BLaER1 (cell line): ENCODE data around the gene MNX1.

Source experiments
- H3K27ac ChIP-seq: shearing (Covaris generic); formaldehyde crosslinking; 2 replicates; pipeline ENCODE4 v1.8.1; 2022
- H3K27me3 ChIP-seq: shearing (Covaris generic); formaldehyde crosslinking; 2 replicates; pipeline ENCODE4 v1.8.1; 2022
- H3K36me3 ChIP-seq: shearing (Covaris generic); formaldehyde crosslinking; 2 replicates; pipeline ENCODE4 v1.8.1; 2022
- H3K4me1 ChIP-seq: shearing (Covaris generic); formaldehyde crosslinking; 2 replicates; pipeline ENCODE4 v1.8.1; 2022
- H3K4me2 ChIP-seq: shearing (Covaris generic); formaldehyde crosslinking; 2 replicates; pipeline ENCODE4 v1.8.1; 2022
- H3K4me3 ChIP-seq: shearing (Covaris generic); formaldehyde crosslinking; 2 replicates; pipeline ENCODE4 v1.8.1; 2022
- H3K9ac ChIP-seq: shearing (Covaris generic); formaldehyde crosslinking; 2 replicates; pipeline ENCODE4 v1.8.1; 2022
- H3K9me3 ChIP-seq: shearing (Covaris generic); formaldehyde crosslinking; 2 replicates; pipeline ENCODE4 v1.8.1; 2022
- H4K20me1 ChIP-seq: shearing (Covaris generic); formaldehyde crosslinking; 2 replicates; pipeline ENCODE4 v1.8.1; 2022
- Cebpa-rat ChIP-seq: shearing (Covaris generic); IDR thresholded peaks from 2 replicates; pipeline ENCODE4 v1.8.1; 2022

MNX1 gene

DNA sequence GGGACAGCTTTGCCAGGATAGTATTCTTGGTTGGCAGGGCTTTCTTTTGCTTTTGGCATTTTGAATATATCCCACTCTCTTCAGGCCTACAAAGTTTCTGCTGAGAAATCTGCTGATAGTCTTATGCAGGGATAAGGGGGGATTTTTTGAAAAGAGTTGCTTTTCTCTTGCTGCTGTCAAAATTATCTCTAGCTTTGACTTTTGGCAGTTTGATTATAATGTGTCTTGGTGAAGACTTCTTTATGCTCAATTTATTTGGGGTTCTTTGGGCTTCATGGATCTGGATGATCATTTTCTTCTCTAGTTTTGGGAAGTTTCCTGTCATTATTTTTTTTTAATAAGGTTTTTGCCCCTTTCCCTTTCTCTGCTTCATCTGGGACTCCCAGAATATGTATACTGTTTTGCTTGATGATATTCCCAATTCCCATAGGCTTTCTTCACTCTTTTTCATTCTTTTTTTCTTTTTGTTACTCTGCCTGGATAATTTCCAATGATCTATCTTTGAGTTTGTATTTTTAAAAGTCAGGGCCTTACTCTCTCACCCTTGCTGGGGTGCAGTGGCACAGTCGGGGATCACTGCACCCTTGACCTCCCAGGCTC is 31.4 kb downstream of the MNX1 start:
- Histone ChIP-seq H4K20me1 (no peaks in the 10 kb centered on the region), H3K9ac (no peak overlapping the region), H3K4me3 (no peak overlapping the region), H3K27me3 (no peaks in the 10 kb centered on the region), H3K36me3 (no peaks in the 10 kb centered on the region), H3K9me3 (peaks cover 32% of the 10 kb centered on the region), H3K4me1 (no peaks in the 10 kb centered on the region), H3K27ac (no peak overlapping the region), H3K4me2 (no peak overlapping the region)
- TF ChIP-seq Cebpa-rat: no peak

DNA sequence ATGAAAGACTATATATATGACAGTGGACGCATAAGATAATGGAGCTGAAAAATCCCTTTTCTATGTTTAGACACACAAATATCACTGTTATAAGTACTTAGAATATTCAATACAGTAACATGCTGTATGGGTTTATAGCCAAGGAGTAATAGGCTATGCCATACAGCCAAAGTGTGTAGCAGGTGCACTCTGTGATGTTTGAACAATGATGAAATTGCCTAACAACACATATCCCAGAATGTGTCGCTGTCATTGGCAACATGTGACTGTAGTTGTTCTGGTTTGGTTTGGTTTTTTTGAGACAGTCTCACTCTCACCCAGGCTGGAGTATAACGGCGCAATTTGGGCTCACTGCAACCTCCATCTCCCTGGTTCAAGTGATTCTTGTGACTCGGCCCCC is 34.8 kb downstream of the MNX1 start:
- H4K20me1 ChIP-seq: no peaks in the 10 kb centered on the region
- H3K4me1 ChIP-seq: no peaks in the 10 kb centered on the region
- no peak overlapping the region for H3K4me2 ChIP-seq
- H3K9me3 ChIP-seq: peaks cover 23% of the 10 kb centered on the region
- TF ChIP-seq Cebpa-rat: no peak
- H3K27me3 ChIP-seq: no peaks in the 10 kb centered on the region
- no peak overlapping the region for H3K9ac ChIP-seq
- H3K4me3 ChIP-seq: no peak overlapping the region
- no peak overlapping the region for H3K27ac ChIP-seq
- peaks cover 15% of the 10 kb centered on the region for H3K36me3 ChIP-seq

- TF ChIP-seq Cebpa-rat: no peak
- Histone ChIP-seq H3K9me3 (no peaks in the 10 kb centered on the region), H3K4me1 (no peaks in the 10 kb centered on the region), H4K20me1 (peaks cover 23% of the 10 kb centered on the region), H3K4me3 (no peak overlapping the region), H3K36me3 (peaks cover 70% of the 10 kb centered on the region), H3K9ac (no peak overlapping the region), H3K27ac (no peak overlapping the region), H3K27me3 (no peaks in the 10 kb centered on the region), H3K4me2 (no peak overlapping the region)
Measured at GRCh38 chr7:156969972-156970420, 40.5 kb downstream of the MNX1 start.

DNA sequence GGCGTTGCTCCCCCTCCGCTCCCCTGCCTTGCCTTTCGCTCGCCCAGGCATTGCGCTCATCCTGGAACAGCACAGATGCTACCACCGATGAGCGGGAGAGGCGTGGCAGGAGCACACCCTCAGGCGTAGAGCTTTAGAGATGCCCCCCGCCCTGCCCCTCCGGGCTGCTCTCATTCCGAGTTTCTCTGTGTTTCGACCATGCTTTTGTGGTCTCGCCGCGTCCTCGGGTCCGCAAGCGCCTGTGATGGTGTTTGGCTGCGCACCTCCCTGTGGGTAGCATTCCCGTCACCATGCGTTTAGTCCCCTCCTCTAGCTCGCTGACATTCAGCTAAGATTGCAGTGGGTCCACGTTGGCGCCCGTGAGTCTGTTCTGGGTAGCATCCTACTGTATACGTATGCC is 42.3 kb downstream of the MNX1 start:
- Histone ChIP-seq H3K27ac (no peak overlapping the region), H3K4me3 (no peak overlapping the region), H4K20me1 (peaks cover 35% of the 10 kb centered on the region), H3K27me3 (no peaks in the 10 kb centered on the region), H3K9ac (no peak overlapping the region), H3K4me1 (no peaks in the 10 kb centered on the region), H3K36me3 (peaks cover 88% of the 10 kb centered on the region), H3K4me2 (no peak overlapping the region), H3K9me3 (no peaks in the 10 kb centered on the region)
- TF ChIP-seq Cebpa-rat: no peak

DNA sequence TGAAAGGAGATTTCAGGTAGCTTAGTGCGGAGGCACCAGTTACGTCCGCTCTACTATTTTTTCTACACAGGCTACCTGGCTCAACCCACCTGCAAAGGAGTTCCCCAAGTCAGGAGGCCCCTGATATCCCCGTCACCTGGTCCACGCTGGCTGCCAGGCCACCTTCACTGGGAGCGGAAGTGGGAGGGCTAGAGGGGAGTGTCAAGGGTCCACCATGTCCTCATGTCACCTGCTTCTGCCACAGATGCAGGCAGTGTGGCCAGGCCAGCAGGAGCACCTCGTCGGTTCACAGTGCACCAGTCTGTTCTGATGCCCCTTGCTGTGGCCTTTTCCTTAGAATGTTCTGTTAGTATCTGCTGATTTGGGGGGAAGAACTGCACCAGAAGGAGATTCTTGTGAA is 44.1 kb downstream of the MNX1 start:
- no peak for TF ChIP-seq Cebpa-rat
- peaks cover 98% of the 10 kb centered on the region for H3K36me3 ChIP-seq
- no peak overlapping the region for H3K27ac ChIP-seq
- no peaks in the 10 kb centered on the region for H3K9me3 ChIP-seq
- H3K4me3 ChIP-seq: no peak overlapping the region
- peaks cover 53% of the 10 kb centered on the region for H4K20me1 ChIP-seq
- H3K4me2 ChIP-seq: no peak overlapping the region
- H3K27me3 ChIP-seq: no peaks in the 10 kb centered on the region
- no peaks in the 10 kb centered on the region for H3K4me1 ChIP-seq
- H3K9ac ChIP-seq: no peak overlapping the region

DNA sequence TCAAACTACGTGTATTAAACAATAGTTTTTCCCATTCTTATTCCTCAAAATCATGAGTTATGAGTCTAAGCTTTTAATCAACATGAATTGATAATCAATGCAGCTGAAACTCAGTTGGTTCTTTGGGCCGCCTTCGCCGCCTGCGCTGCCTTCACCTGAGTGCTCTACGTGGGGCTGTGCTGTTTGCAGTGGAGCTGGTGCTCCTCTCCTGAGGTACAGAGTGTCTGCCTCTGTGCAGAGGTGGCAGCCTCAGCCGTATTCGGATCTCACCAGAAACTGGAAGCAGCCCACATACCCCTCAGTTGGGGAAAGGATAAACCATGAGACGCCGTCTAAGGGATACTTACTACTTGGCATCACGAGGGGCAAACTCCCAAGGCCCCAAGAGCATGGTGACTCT is 45.5 kb downstream of the MNX1 start:
- H3K27ac ChIP-seq: no peak overlapping the region
- no peak overlapping the region for H3K4me3 ChIP-seq
- H3K9me3 ChIP-seq: no peaks in the 10 kb centered on the region
- no peak overlapping the region for H3K9ac ChIP-seq
- no peaks in the 10 kb centered on the region for H3K4me1 ChIP-seq
- H3K36me3 ChIP-seq: peaks cover 99% of the 10 kb centered on the region
- H3K27me3 ChIP-seq: no peaks in the 10 kb centered on the region
- H4K20me1 ChIP-seq: peaks cover 66% of the 10 kb centered on the region
- H3K4me2 ChIP-seq: no peak overlapping the region
- no peak for TF ChIP-seq Cebpa-rat

GRCh38 chr7:156963472-156963871 is 47.0 kb downstream of the MNX1 start:
- no peak overlapping the region for H3K27ac ChIP-seq
- no peak for TF ChIP-seq Cebpa-rat
- H3K9me3 ChIP-seq: no peaks in the 10 kb centered on the region
- no peak overlapping the region for H3K4me3 ChIP-seq
- no peaks in the 10 kb centered on the region for H3K27me3 ChIP-seq
- H4K20me1 ChIP-seq: peaks cover 58% of the 10 kb centered on the region
- H3K36me3 ChIP-seq: peaks cover 100% of the 10 kb centered on the region
- H3K4me2 ChIP-seq: no peak overlapping the region
- no peak overlapping the region for H3K9ac ChIP-seq
- no peaks in the 10 kb centered on the region for H3K4me1 ChIP-seq

DNA sequence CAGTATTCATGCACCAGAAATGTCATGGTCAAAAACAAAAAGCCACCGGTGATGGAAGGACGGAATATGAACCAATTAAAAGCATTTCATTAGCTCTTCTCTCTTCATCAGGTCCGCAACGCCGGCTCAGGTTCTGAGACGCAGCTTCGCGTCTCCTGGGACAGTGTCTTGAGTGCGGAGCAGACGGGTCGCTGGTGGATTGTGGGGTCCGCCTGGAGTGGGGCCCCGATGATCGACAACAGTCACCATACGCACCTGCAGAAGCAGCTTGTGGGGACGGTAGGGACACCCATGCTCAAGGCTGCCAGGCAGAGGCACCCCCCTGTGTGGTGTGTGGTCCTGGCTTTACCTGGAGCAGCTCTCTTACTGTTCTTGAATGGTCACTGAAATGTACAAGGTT is 47.6 kb downstream of the MNX1 start:
- Histone ChIP-seq H3K27ac (no peak overlapping the region), H3K4me2 (no peak overlapping the region), H3K4me1 (no peaks in the 10 kb centered on the region), H3K9ac (no peak overlapping the region), H3K9me3 (no peaks in the 10 kb centered on the region), H3K27me3 (no peaks in the 10 kb centered on the region), H3K4me3 (no peak overlapping the region), H3K36me3 (peaks cover 100% of the 10 kb centered on the region), H4K20me1 (peaks cover 60% of the 10 kb centered on the region)
- no peak for TF ChIP-seq Cebpa-rat

DNA sequence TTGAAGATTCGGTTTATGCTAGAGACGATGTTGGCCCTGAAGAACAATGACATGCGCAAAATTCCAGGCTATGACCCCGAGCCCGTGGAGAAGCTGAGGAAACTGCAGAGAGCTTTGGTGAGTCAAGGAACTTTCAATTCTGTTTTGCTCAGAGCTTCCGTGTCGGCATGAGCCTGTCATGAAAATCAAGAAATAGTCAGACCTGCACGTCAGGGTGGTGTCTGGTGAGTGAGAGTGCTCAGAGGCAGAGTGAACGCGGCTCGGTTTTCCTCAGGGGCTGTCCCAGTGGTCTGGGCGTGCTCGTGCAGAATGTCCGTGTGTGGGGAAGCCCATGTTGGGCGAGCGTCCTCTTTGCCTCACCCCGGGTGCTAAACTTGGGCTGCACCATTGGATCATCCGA is 48.3 kb downstream of the MNX1 start:
- H4K20me1 ChIP-seq: peaks cover 60% of the 10 kb centered on the region
- H3K27ac ChIP-seq: no peak overlapping the region
- H3K4me2 ChIP-seq: no peak overlapping the region
- no peaks in the 10 kb centered on the region for H3K27me3 ChIP-seq
- TF ChIP-seq Cebpa-rat: no peak
- peaks cover 100% of the 10 kb centered on the region for H3K36me3 ChIP-seq
- no peaks in the 10 kb centered on the region for H3K4me1 ChIP-seq
- H3K4me3 ChIP-seq: no peak overlapping the region
- no peak overlapping the region for H3K9ac ChIP-seq
- H3K9me3 ChIP-seq: no peaks in the 10 kb centered on the region

DNA sequence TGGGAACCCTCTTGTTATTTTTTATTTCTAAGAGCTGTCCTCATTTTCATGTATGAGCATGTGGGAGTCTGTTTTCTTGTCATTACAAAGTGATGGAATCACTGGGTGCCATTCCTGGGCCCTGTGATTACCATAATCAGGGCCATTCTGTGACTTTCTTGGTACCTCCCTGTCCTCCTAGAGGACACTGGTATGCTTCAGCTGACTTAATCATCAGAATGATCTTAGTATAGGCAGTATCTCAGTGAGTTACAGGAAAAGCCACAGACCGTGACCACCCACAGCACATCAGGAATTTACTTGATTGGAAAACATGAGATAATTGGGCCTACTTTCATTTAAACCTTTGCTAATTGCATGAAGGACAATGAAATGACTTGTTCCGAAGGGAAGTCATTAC is 53.7 kb downstream of the MNX1 start:
- no peak overlapping the region for H3K4me2 ChIP-seq
- H3K9ac ChIP-seq: no peak overlapping the region
- H3K27me3 ChIP-seq: no peaks in the 10 kb centered on the region
- peaks cover 83% of the 10 kb centered on the region for H4K20me1 ChIP-seq
- no peak overlapping the region for H3K4me3 ChIP-seq
- H3K9me3 ChIP-seq: no peaks in the 10 kb centered on the region
- H3K4me1 ChIP-seq: peaks cover 8% of the 10 kb centered on the region
- H3K27ac ChIP-seq: no peak overlapping the region
- peaks cover 98% of the 10 kb centered on the region for H3K36me3 ChIP-seq
- no peak for TF ChIP-seq Cebpa-rat

DNA sequence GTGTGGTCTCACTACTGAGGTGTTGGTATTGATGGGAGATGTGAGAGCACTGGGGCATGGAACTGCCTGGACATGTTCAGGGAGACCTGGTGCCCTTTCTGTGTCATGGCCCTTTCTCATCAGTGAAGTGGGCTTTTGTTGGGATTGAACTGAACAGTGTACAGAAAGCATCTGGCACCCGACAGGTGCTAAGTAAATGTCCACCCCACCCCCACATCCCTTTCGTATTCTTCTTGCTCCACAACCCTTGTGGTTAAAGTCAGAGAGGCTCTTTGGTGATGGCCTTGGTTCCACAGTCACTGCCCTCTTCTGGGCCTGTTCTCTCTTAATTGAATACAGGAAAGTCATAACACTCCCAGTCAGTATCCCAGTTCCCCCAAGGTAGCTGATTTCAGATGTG is 55.5 kb downstream of the MNX1 start:
- Histone ChIP-seq H3K9me3 (no peaks in the 10 kb centered on the region), H3K36me3 (peaks cover 80% of the 10 kb centered on the region), H3K9ac (no peak overlapping the region), H3K4me3 (no peak overlapping the region), H3K27me3 (no peaks in the 10 kb centered on the region), H3K4me2 (no peak overlapping the region), H3K27ac (no peak overlapping the region), H4K20me1 (peaks cover 83% of the 10 kb centered on the region), H3K4me1 (peaks cover 22% of the 10 kb centered on the region)
- TF ChIP-seq Cebpa-rat: no peak
